ENCODE data around the gene TGIF2. TPM values are rescaled to one million over a fixed set of nuclear protein-coding genes. Genes with fewer than 3 reads are reported as not detected.

Gene TGIF2
- total RNA-seq, 1 experiment from 2014 or later, result 81.7 TPM

- peak overlapping the region in 1 of 3 experiments; percentile 91; a peak in 3 of 7 replicates for H3K27ac Mint-ChIP-seq
- Histone ChIP-seq H3K23ac (ENCODE audit: insufficient read length, low read depth, low read length) (no peak overlapping the region), H3K79me1 (ENCODE audit: insufficient read depth, low read depth, low read length, poor library complexity, severe bottlenecking) (no peaks in the 10 kb centered on the region), H4K5ac (ENCODE audit: insufficient read length, low read depth, low read length) (no peak overlapping the region), H4K20me1 (ENCODE audit: control insufficient read depth, insufficient read depth, insufficient read length) (no peaks in the 10 kb centered on the region), H3K79me2 (ENCODE audit: insufficient read depth, low read length) (no peaks in the 10 kb centered on the region), H3K4ac (ENCODE audit: low read depth, low read length) (no peak overlapping the region), H3K56ac (ENCODE audit: insufficient read length, low read depth, low read length) (no peak overlapping the region), H2BK5ac (ENCODE audit: insufficient read length, low read length) (no peak overlapping the region), H3K27me3 (ENCODE audit: insufficient read depth, low read length) (no peaks in the 10 kb centered on the region), H4K91ac (ENCODE audit: insufficient read length, low read depth, low read length) (no peak overlapping the region), H2BK20ac (ENCODE audit: low read depth, low read length, poor library complexity, severe bottlenecking) (no peak overlapping the region), H2BK12ac (ENCODE audit: insufficient read length, low read depth, low read length) (no peak overlapping the region), H2BK120ac (ENCODE audit: low read depth, low read length, poor library complexity, severe bottlenecking) (no peak overlapping the region), H4K8ac (replicated peaks; ENCODE audit: insufficient read length, low read depth, low read length) (no peak overlapping the region), H3K23me2 (ENCODE audit: insufficient read length, low read depth, low read length, poor library complexity, severe bottlenecking) (no peaks in the 10 kb centered on the region), H3K4me2 (ENCODE audit: insufficient read depth, insufficient read length, low read length) (no peak overlapping the region), H2AFZ (ENCODE audit: low read length) (no peak overlapping the region), H2BK15ac (ENCODE audit: low read depth, low read length) (no peak overlapping the region), H3K4me1 (ENCODE audit: insufficient read depth, low read length) (peaks cover 7% of the 10 kb centered on the region), H3K9ac (ENCODE audit: extremely low read depth, insufficient read length, low read length) (no peak overlapping the region), H3K14ac (ENCODE audit: insufficient read depth, low read length) (no peak overlapping the region), H3K9me3 (ENCODE audit: control insufficient read depth, low read depth, low read length) (no peaks in the 10 kb centered on the region), H2AK5ac (ENCODE audit: insufficient read length, low read length) (no peak overlapping the region), H3K18ac (ENCODE audit: insufficient read length, low read depth, low read length) (no peak overlapping the region), H3T11ph (ENCODE audit: low read length) (no peak overlapping the region), H3K27ac (ENCODE audit: insufficient read length, low read depth, low read length) (no peak overlapping the region)
- H3K4me1 Mint-ChIP-seq, result peaks cover 29 to 38% of the 10 kb centered on the region in 2 experiments
- no peak for TF ChIP-seq CTCF (conservative IDR thresholded peaks at IDR 0.05)
- H3K27me3 Mint-ChIP-seq (ENCODE audit: low read depth), result no peaks in the 10 kb centered on the region
- no peak for DNase-seq
- H3K4me3 Mint-ChIP-seq, result no peak overlapping the region
- no peaks in the 10 kb centered on the region for H3K9me3 Mint-ChIP-seq
- no CpG with 5 or more reads among the region's 5 CpGs for WGBS (ENCODE audit: extremely low coverage, insufficient read length, low lambda C conversion rate)
- peaks cover 36 to 45% (median 38%) of the 10 kb centered on the region in 3 experiments for H3K36me3 Mint-ChIP-seq (ENCODE audit: insufficient read depth in 1 of 3, low read depth in 3 of 3)
These were observed 20.0 kb downstream of the TGIF2 start for GRCh38 chr20:36593347-36593929.
